ENCODE data around the gene CCDC178. TPM values are rescaled to one million over a fixed set of nuclear protein-coding genes. Genes with fewer than 3 reads are reported as not detected.
"Not testable (repeated sequence)": the region's sequence is repeated elsewhere in the genome, so short reads cannot be mapped to it uniquely, and the experiment has no call there.

CCDC178 gene
- total RNA-seq = not detected

- Mint-ChIP-seq H3K27ac (no peak within 1 kb of the TSS), H3K36me3 (peaks cover 10 to 18% of the 10 kb centered on the region in 2 donors), H3K9me3 (peaks cover 11 to 15% of the 10 kb centered on the region in 2 donors)
- DNase-seq (ENCODE audit: low spot score in 2 of 2) (no peak), ATAC-seq (no peak)
Observed at GRCh38 chr18:33440060-33441043, at the start of gene CCDC178. CCDC178 (minus strand) TSS chr18:33440721; CDS start chr18:33412088, 28,633 bp downstream.

- Mint-ChIP-seq H3K27ac (no peak overlapping the region), H3K9me3 (peaks cover 0 to 8% of the 10 kb centered on the region in 2 donors), H3K36me3 (no peaks in the 10 kb centered on the region)
- DNase-seq (ENCODE audit: low spot score in 2 of 2) (no peak), ATAC-seq (no peak)
Observed at GRCh38 chr18:33483908-33484307, 43.4 kb upstream of the CCDC178 start.

GRCh38 chr18:33472509-33472908 is 32.0 kb upstream of the CCDC178 start:
- no peaks in the 10 kb centered on the region for H3K36me3 Mint-ChIP-seq
- ATAC-seq = no peak

GRCh38 chr18:33470216-33470615 is 29.7 kb upstream of the CCDC178 start:
- no peak for ATAC-seq
- no peaks in the 10 kb centered on the region for H3K36me3 Mint-ChIP-seq
- no peak for DNase-seq (ENCODE audit: low spot score in 2 of 2)
- H3K27ac Mint-ChIP-seq = no peak overlapping the region
- peaks cover 2 to 9% of the 10 kb centered on the region in 2 donors for H3K9me3 Mint-ChIP-seq

More at GRCh38 chr18:33472509-33472908, 32.0 kb upstream of the CCDC178 start:
- H3K27ac Mint-ChIP-seq = no peak overlapping the region
- peaks cover 0 to 5% of the 10 kb centered on the region in 2 donors for H3K9me3 Mint-ChIP-seq
- DNase-seq (ENCODE audit: low spot score in 2 of 2) = no peak

- no peaks in the 10 kb centered on the region for H3K36me3 Mint-ChIP-seq
- ATAC-seq (no peak), DNase-seq (ENCODE audit: low spot score in 2 of 2) (no peak)
- H3K27ac Mint-ChIP-seq = no peak overlapping the region
- H3K9me3 Mint-ChIP-seq = peaks cover 4 to 12% of the 10 kb centered on the region in 2 donors
Observed at GRCh38 chr18:33469699-33470098, 29.2 kb upstream of the CCDC178 start.

GRCh38 chr18:33467531-33467930 is 27.0 kb upstream of the CCDC178 start:
- no peak for ATAC-seq
- Mint-ChIP-seq H3K36me3 (no peaks in the 10 kb centered on the region), H3K27ac (no peak overlapping the region), H3K9me3 (peaks cover 8 to 12% of the 10 kb centered on the region in 2 donors)
- no peak for DNase-seq (ENCODE audit: low spot score in 2 of 2)

DNA sequence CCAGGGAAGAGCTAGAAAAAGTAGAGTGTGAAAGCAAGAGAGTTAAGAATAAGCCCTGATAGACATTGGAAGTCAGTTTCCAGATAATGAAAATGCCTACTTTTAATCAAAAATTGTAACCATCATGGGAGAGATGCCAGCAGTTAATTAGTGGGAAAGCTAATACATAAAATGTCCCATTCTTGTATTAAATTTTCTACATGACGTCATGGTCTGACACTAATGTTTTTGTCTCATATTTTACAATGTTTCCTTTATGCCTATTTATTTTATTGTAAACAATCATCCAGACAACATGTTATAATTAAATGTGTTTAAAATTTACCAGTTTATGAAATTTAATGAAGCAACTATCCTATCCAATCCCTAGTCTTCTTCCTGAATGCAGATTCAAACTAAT is 26.3 kb upstream of the CCDC178 start:
- DNase-seq (ENCODE audit: low spot score in 2 of 2) (no peak), ATAC-seq (no peak)
- Mint-ChIP-seq H3K27ac (no peak overlapping the region), H3K36me3 (no peaks in the 10 kb centered on the region), H3K9me3 (peaks cover 12 to 17% of the 10 kb centered on the region in 2 donors)

GRCh38 chr18:33460681-33461080 is 20.2 kb upstream of the CCDC178 start:
- DNase-seq (ENCODE audit: low spot score in 2 of 2) (no peak), ATAC-seq (no peak)
- Mint-ChIP-seq H3K9me3 (peaks cover 18 to 25% of the 10 kb centered on the region in 2 donors), H3K36me3 (no peaks in the 10 kb centered on the region), H3K27ac (no peak overlapping the region)

GRCh38 chr18:33459612-33460011 is 19.1 kb upstream of the CCDC178 start:
- ATAC-seq = no peak
- H3K27ac Mint-ChIP-seq = no peak overlapping the region
- no peak for DNase-seq (ENCODE audit: low spot score in 2 of 2)
- no peaks in the 10 kb centered on the region for H3K36me3 Mint-ChIP-seq
- H3K9me3 Mint-ChIP-seq = peaks cover 15 to 28% of the 10 kb centered on the region in 2 donors

DNA sequence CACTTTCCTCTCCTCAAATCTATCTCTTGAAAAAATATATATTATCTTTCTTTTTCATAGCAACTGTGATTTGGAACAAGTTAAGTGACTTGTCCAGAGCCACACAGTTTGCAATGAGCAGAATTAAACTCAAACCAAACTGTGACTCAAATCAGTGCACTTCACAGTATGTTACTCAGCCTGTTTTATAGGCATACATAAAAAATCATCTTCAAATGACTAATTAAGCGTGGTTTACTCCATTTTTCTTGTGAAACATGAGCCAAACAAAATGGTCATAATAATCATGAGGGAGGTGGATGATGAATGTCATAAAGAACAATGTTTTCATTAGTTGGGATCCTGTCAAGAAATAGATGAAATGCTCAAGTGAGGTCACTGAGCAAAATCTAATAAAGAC is 6.1 kb upstream of the CCDC178 start:
- ATAC-seq (no peak), DNase-seq (ENCODE audit: low spot score in 2 of 2) (no peak)
- H3K27ac Mint-ChIP-seq = no peak overlapping the region
- peaks cover 10 to 12% of the 10 kb centered on the region in 2 donors for H3K9me3 Mint-ChIP-seq
- peaks cover 5 to 6% of the 10 kb centered on the region in 2 donors for H3K36me3 Mint-ChIP-seq

DNA sequence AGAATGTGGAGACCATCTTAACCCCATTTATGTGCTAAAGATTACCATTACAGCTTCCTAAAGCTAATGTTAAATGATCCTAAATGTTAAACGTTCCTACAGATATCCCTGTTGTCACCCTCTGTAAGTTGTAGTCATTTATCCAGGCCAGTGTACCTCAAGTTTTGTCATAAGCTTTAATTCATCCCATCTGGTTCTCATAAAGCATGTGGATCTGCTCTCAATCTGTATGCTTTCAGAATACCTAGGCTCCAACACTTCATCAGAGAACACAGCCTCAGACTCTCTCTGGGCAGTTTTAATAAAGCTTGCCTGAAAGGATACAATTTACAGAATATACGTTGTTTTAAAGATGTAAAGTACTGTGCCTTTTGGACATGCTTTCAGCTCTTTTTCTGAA is 4.2 kb upstream of the CCDC178 start:
- no peak for DNase-seq (ENCODE audit: low spot score in 2 of 2)
- Mint-ChIP-seq H3K9me3 (peaks cover 7 to 12% of the 10 kb centered on the region in 2 donors), H3K27ac (no peak overlapping the region), H3K36me3 (peaks cover 10 to 14% of the 10 kb centered on the region in 2 donors)
- ATAC-seq = no peak

GRCh38 chr18:33432857-33433256 is 7.7 kb downstream of the CCDC178 start:
- no peak for DNase-seq (ENCODE audit: low spot score in 2 of 2)
- no peak overlapping the region for H3K27ac Mint-ChIP-seq
- peaks cover 4 to 5% of the 10 kb centered on the region in 2 donors for H3K9me3 Mint-ChIP-seq
- H3K36me3 Mint-ChIP-seq = no peaks in the 10 kb centered on the region
- ATAC-seq = no peak

DNA sequence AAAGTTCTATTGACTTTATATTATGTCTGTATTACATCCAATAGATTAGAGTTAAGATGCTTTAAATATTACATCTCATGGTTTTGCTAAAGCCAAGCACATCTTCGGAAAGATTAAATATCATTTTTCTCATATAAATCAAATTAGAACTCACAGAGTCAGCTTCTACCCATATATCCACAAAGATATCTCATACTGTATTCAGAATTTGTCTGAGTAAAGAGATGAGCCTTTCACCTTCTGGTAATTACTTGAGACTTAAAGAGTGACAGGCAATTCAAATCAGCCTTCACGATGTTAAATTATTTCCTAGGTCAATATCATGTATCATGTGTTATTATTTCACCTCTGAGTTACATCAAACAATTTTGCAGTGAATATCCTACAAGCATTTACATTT is 13.0 kb downstream of the CCDC178 start:
- Mint-ChIP-seq H3K36me3 (no peaks in the 10 kb centered on the region), H3K27ac (no peak overlapping the region), H3K9me3 (peaks cover 0 to 13% of the 10 kb centered on the region in 2 donors)
- DNase-seq (ENCODE audit: low spot score in 2 of 2) (no peak), ATAC-seq (no peak)

DNA sequence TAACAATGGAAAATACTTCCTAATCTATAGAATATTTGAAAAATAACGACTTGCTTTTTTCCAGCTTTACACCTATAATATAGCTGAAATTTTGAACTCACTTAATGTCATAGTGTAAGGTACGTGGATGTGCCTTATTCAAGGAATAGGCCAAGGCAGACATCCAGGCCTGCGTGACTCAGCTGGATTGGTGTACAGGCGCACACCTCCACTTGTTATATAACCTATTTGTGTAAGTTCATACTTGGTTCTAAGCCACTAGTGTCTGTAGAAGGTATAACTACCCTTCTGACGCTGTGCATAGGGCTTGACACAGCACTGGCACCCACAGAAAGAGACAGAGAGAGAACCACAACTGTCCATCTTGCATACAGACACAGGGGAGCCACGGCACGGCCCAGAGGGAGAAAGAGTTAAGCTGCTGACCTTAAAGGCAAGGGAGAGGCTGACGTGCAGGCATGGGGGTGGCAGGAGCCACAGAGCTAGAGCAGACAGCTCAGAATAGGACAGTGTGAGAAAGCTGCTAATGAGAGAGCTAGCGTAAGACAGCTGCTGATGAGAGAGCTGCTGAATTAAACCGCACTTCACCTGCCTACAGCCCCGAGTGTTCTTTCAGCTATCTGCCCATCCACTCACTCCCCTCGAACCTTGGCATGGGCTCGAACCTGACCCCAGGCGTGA is 16.1 kb downstream of the CCDC178 start:
- H3K27ac Mint-ChIP-seq = no peak overlapping the region
- DNase-seq (ENCODE audit: low spot score in 2 of 2) (no peak), ATAC-seq (no peak)

GRCh38 chr18:33421225-33421624 is 19.3 kb downstream of the CCDC178 start:
- Mint-ChIP-seq H3K27ac (no peak overlapping the region), H3K36me3 (no peaks in the 10 kb centered on the region), H3K9me3 (peaks cover 17 to 29% of the 10 kb centered on the region in 2 donors)
- DNase-seq (ENCODE audit: low spot score in 2 of 2) (no peak), ATAC-seq (no peak)

More for the DNA sequence above, 16.1 kb downstream of the CCDC178 start:
- Mint-ChIP-seq H3K36me3 (no peaks in the 10 kb centered on the region), H3K9me3 (peaks cover 15 to 16% of the 10 kb centered on the region in 2 donors)

GRCh38 chr18:33404244-33404873 is 36.2 kb downstream of the CCDC178 start:
- Mint-ChIP-seq H3K36me3 (no peaks in the 10 kb centered on the region), H3K27ac (no peak overlapping the region), H3K9me3 (peaks cover 10 to 18% of the 10 kb centered on the region in 2 donors)
- DNase-seq (ENCODE audit: low spot score in 2 of 2) = no peak
- ATAC-seq = no peak

- DNase-seq (ENCODE audit: low spot score in 2 of 2); ATAC-seq; H3K27ac Mint-ChIP-seq; H3K36me3 Mint-ChIP-seq: not testable (repeated sequence)
- peaks cover 9 to 27% of the 10 kb centered on the region in 2 donors for H3K9me3 Mint-ChIP-seq
Observed at GRCh38 chr18:33398939-33399338, 41.6 kb downstream of the CCDC178 start.

Data from activated naive CD4-positive, alpha-beta T cell treated with anti-CD3 and anti-CD28 coated beads, Interleukin-2, amount 50 U/mL, for 72 hours (primary cell).